ENCODE results near the gene FSD1L. TPM values are rescaled to one million over a fixed set of nuclear protein-coding genes. Genes with fewer than 3 reads are reported as not detected.
"Not testable (repeated sequence)": the region's sequence is repeated elsewhere in the genome, so short reads cannot be mapped to it uniquely, and the experiment has no call there.

Gene FSD1L
- total RNA-seq, 2 donors from 2014 or later = 3.2 TPM

DNA sequence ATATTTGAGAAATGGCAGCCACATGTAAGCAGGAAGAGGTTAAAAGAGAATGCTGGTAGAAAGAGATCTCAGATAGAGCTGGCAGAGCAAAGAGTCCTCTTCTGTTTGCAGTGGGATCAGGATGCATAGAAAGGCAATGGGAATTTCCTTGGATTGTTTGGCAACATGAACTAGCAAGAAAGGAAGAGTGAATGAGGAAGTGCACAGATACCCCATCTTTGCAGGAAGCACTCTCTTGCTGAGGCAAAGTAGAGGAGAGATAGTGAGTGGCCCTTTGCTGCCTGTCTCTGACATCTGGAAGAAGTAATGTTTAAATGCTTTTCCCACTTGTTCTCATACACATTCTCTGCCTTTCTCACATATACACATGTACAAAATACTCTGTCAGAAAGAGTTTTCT is 124.6 kb downstream of the FSD1L start:
- no peak for ATAC-seq

DNA sequence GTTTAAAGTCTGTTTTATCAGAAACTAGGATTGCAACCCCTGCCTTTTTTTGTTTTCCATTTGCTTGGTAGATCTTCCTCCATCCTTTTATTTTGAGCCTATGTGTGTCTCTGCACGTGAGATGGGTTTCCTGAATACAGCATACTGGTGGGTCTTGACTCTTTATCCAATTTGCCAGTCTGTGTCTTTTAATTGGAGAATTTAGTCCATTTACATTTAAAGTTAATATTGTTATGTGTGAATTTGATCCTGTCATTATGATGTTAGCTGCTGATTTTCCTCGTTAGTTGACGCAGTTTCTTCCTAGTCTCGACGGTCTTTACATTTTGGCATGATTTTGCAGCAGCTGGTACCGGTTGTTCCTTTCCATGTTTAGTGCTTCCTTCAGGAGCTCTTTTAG is 132.1 kb downstream of the FSD1L start:
- H3K9me3 ChIP-seq (ENCODE audit: control insufficient read depth, low read length, poor library complexity, severe bottlenecking); H3K36me3 Mint-ChIP-seq (ENCODE audit: low read depth); H3K4me1 Mint-ChIP-seq; H3K27me3 Mint-ChIP-seq; H3K27ac Mint-ChIP-seq; ATAC-seq; DNase-seq; H3K4me3 Mint-ChIP-seq: not testable (repeated sequence)

More for the DNA sequence above, 124.6 kb downstream of the FSD1L start:
- DNase-seq = no peak
- H3K9me3 ChIP-seq (ENCODE audit: control insufficient read depth, low read length, poor library complexity, severe bottlenecking) = no peaks in the 10 kb centered on the region
- Mint-ChIP-seq H3K27ac (no peak overlapping the region), H3K36me3 (ENCODE audit: low read depth) (peaks cover 9% of the 10 kb centered on the region), H3K4me3 (no peak overlapping the region), H3K27me3 (no peaks in the 10 kb centered on the region), H3K4me1 (no peaks in the 10 kb centered on the region)

DNA sequence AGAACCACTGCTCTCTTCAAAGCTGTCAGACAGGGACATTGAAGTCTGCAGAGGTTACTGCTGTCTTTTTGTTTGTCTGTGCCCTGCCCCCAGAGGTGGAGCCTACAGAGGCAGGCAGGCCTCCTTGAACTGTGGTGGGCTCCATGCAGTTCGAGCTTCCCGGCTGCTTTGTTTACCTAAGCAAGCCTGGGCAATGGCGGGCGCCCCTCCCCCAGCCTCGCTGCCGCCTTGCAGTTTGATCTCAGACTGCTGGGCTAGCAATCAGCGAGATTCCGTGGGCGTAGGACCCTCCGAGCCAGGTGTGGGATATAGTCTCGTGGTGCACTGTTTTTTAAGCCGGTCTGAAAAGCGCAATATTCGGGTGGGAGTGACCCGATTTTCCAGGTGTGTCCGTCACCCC is 133.7 kb downstream of the FSD1L start:
- H3K4me1 Mint-ChIP-seq; H3K4me3 Mint-ChIP-seq; DNase-seq; H3K27ac Mint-ChIP-seq; ATAC-seq; H3K9me3 ChIP-seq (ENCODE audit: control insufficient read depth, low read length, poor library complexity, severe bottlenecking); H3K27me3 Mint-ChIP-seq; H3K36me3 Mint-ChIP-seq (ENCODE audit: low read depth): not testable (repeated sequence)

DNA sequence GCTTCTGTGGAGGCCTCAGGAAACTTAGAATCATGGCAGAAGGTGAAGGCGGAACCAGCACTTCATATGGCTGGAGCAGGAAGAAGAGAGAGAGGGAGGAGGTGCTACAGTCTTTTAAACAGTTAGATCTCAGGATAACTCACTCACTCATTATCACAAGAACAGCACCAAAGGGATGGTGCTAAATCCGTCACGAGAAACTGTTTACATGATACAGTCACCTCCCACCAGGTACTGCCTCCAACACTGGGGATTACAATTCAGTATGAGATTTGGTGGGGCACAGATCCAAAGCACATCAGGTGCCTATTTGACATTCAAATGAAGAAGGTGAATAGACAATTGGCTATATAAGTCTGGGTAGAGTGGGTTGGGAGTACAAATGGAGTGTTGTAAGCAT is 145.3 kb downstream of the FSD1L start:
- DNase-seq (no peak), ATAC-seq (no peak)
- H3K36me3 Mint-ChIP-seq (ENCODE audit: low read depth) = peaks cover 3% of the 10 kb centered on the region
- H3K4me1 Mint-ChIP-seq = peaks cover 2% of the 10 kb centered on the region
- no peak overlapping the region for H3K27ac Mint-ChIP-seq
- no peaks in the 10 kb centered on the region for H3K27me3 Mint-ChIP-seq
- no peaks in the 10 kb centered on the region for H3K9me3 ChIP-seq (ENCODE audit: control insufficient read depth, low read length, poor library complexity, severe bottlenecking)
- no peak overlapping the region for H3K4me3 Mint-ChIP-seq

Other genes starting within 250 kb of the FSD1L start
- gene SLC44A1, start 203.4 kb upstream of the FSD1L start, total RNA-seq = 10 to 100 TPM; 11.8 to 14.9 TPM
- 1 to 10 TPM; 9.2 to 9.3 TPM for gene FKTN, start 110.1 kb downstream of the FSD1L start, total RNA-seq
- not detected for gene TAL2, start 214.4 kb downstream of the FSD1L start, total RNA-seq
- gene TMEM38B, start 246.5 kb downstream of the FSD1L start, total RNA-seq = 1 to 10 TPM; 5.9 to 9.4 TPM

Data from T-helper 17 cell (primary cell).